Liver (tissue), 3 donors: Measurements from ENCODE around the gene LRRC10B.

Experiments
- ATF3 ChIP-seq: IDR thresholded peaks from 2 replicates; pipeline ENCODE4 v1.6.1; 2016; ENCODE audit warnings: antibody characterized with exemption
- CTCF ChIP-seq: fragments of 150-350 bp; IDR thresholded peaks from 2 replicates; pipeline ENCODE4 v1.5.1; 2017; ENCODE audit warnings: improper control_type of control experiment, low read depth, low read length; ENCODE audit not compliant: missing input control
- GABPA ChIP-seq, 2 donors: IDR thresholded peaks in 1 of 2; conservative IDR thresholded peaks in 1 of 2; 2 replicates each; pipeline ENCODE4 v1.6.1; 2016; ENCODE audit warnings: antibody characterized with exemption in 2 of 2, mild to moderate bottlenecking in 1 of 2, moderate library complexity in 1 of 2
- HNF4A ChIP-seq, 2 donors: conservative IDR thresholded peaks; 2 replicates each; pipeline ENCODE4 v1.6.1; 2016; ENCODE audit warnings: antibody characterized with exemption in 2 of 2, mild to moderate bottlenecking in 2 of 2
- MAX ChIP-seq: IDR thresholded peaks from 2 replicates; pipeline ENCODE4 v1.6.1; 2016; ENCODE audit warnings: antibody characterized with exemption
- RAD21 ChIP-seq, 2 donors: IDR thresholded peaks; 2 replicates each; pipeline ENCODE4 v1.6.1; 2016; ENCODE audit warnings: antibody characterized with exemption in 2 of 2, mild to moderate bottlenecking in 2 of 2
- REST ChIP-seq: IDR thresholded peaks from 2 replicates; pipeline ENCODE4 v1.6.1; 2016; ENCODE audit warnings: antibody characterized with exemption, mild to moderate bottlenecking
- SP1 ChIP-seq: IDR thresholded peaks from 2 replicates; pipeline ENCODE4 v1.6.1; 2018; ENCODE audit warnings: antibody characterized with exemption, mild to moderate bottlenecking
- YY1 ChIP-seq: IDR thresholded peaks from 2 replicates; pipeline ENCODE4 v1.6.1; 2016; ENCODE audit warnings: antibody characterized with exemption, mild to moderate bottlenecking
- donor health status: healthy.
- donor health status: healthy.

GRCh38 chr11:61545921-61546320, 37.4 kb downstream of the LRRC10B start:
- TF ChIP-seq RAD21 (IDR thresholded peaks at IDR 0.05) (no peak), CTCF (no peak), REST (no peak), MAX (no peak), YY1 (no peak), HNF4A (conservative IDR thresholded peaks at IDR 0.05) (no peak), SP1 (no peak), ATF3 (no peak), GABPA (IDR thresholded peaks at IDR 0.05 in 1 of 2, conservative IDR thresholded peaks at IDR 0.05 in 1 of 2) (no peak)
